ENCODE measurements around the gene BZW2.

GRCh38 chr7:16688249-16688648, 42.3 kb downstream of the BZW2 start:
- TF ChIP-seq EZH2 (IDR thresholded peaks at IDR 0.05) (no peak), POLR2AphosphoS5 (IDR thresholded peaks at IDR 0.05; ENCODE audit: borderline replicate concordance, low read depth, low read length) (no peak), FOXP2 (optimal IDR thresholded peaks at IDR 0.05; ENCODE audit: control extremely low read depth, extremely low read length, insufficient read depth) (no peak)

Measured in SK-N-MC (cell line).